Panc1 (cell line): ENCODE data around the gene CDH23.

Experiments used
- CTCF ChIP-seq: fragments of 450-650 bp; IDR thresholded peaks from 2 replicates; pipeline ENCODE4 v1.5.1; 2017; ENCODE audit warnings: mild to moderate bottlenecking
- REST ChIP-seq, 2 experiments: IDR thresholded peaks; 2 replicates each; pipeline ENCODE4 v1.6.1; 2011 to 2012; ENCODE audit warnings: low read depth in 2 of 2, control low read depth in 1 of 2, low read length in 1 of 2, mild to moderate bottlenecking in 1 of 2, moderate library complexity in 1 of 2; ENCODE audit not compliant: insufficient read depth in 1 of 2
- SIN3A ChIP-seq: IDR thresholded peaks from 2 replicates; pipeline ENCODE4 v1.6.1; 2012; ENCODE audit warnings: low read depth, mild to moderate bottlenecking, low read length, moderate library complexity, borderline replicate concordance; ENCODE audit not compliant: insufficient read depth

GRCh38 chr10:71575934-71576801, 179.4 kb downstream of the CDH23 start:
- TF ChIP-seq CTCF (no peak), REST (IDR thresholded peaks at IDR 0.05; ENCODE audit: insufficient read depth in 1 of 2, low read depth in 2 of 2, low read length in 1 of 2) (no peak), SIN3A (no peak)
